Neutrophil (primary cell): Measurements from ENCODE around the gene SH3PXD2B.

Experiments used
- H3K27ac ChIP-seq: fragments of 200-600 bp; sonication (generic); 2 replicates; pipeline ENCODE4 v1.5.1; 2016; ENCODE audit warnings: mild to moderate bottlenecking, moderate library complexity
- H3K27me3 ChIP-seq: fragments of 200-600 bp; sonication (generic); 2 replicates; pipeline ENCODE4 v1.6.0; 2016; ENCODE audit warnings: mild to moderate bottlenecking
- H3K36me3 ChIP-seq: fragments of 200-600 bp; sonication (generic); 2 replicates; pipeline ENCODE4 v1.5.1; 2017
- H3K4me1 ChIP-seq, 2 experiments: fragments of 200-600 bp in 1 of 2; sonication (generic) in 1 of 2; 1 replicate in 1 of 2; 2 replicates in 1 of 2; pipeline versions ENCODE4 v1.5.1 to v1.6.1; 2013 to 2016; ENCODE audit warnings: low read depth in 1 of 2, low read length in 1 of 2, mild to moderate bottlenecking in 1 of 2, moderate library complexity in 1 of 2; ENCODE audit not compliant: control insufficient read depth in 1 of 2, insufficient read depth in 1 of 2
- H3K4me3 ChIP-seq, 2 experiments: fragments of 200-600 bp in 1 of 2; sonication (generic) in 1 of 2; 1 replicate in 1 of 2; 2 replicates in 1 of 2; pipeline ENCODE4 v1.5.1; 2013 to 2016; ENCODE audit warnings: low read depth in 1 of 2, low read length in 1 of 2, mild to moderate bottlenecking in 1 of 2, moderate library complexity in 1 of 2
- H3K9me3 ChIP-seq: fragments of 200-600 bp; sonication (generic); 2 replicates; pipeline ENCODE4 v1.5.1; 2016
- TF ChIP-seq, protein P1 (sequence below): fragments of 200-600 bp; sonication (generic); IDR thresholded peaks from 2 replicates; pipeline ENCODE4 v1.5.1; 2016; ENCODE audit warnings: antibody characterized with exemption

SH3PXD2B gene

DNA sequence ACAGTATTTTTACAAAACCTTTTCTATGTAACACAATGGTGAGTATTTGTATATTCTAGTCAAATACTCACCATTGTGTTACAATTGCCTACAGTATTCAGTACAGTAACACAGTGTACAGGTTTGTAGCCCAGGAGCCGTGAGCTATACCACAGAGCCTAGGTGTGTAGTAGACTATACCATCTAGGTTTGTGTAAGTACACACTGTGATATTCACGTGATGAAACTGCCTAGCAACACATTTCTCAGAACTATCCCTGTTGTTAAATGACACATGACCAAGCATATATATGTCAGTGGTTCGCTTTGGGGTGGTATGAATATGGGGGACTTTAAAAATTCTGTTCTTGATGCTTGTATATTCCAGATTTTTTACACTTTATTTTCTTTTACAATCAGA is 21.3 kb downstream of the SH3PXD2B start:
- Histone ChIP-seq H3K4me3 (no peak overlapping the region), H3K36me3 (no peaks in the 10 kb centered on the region), H3K4me1 (peaks cover 0 to 13% of the 10 kb centered on the region in 2 experiments), H3K27me3 (peaks cover 43% of the 10 kb centered on the region), H3K9me3 (no peaks in the 10 kb centered on the region), H3K27ac (no peak overlapping the region)
- TF ChIP-seq, protein P1, sequence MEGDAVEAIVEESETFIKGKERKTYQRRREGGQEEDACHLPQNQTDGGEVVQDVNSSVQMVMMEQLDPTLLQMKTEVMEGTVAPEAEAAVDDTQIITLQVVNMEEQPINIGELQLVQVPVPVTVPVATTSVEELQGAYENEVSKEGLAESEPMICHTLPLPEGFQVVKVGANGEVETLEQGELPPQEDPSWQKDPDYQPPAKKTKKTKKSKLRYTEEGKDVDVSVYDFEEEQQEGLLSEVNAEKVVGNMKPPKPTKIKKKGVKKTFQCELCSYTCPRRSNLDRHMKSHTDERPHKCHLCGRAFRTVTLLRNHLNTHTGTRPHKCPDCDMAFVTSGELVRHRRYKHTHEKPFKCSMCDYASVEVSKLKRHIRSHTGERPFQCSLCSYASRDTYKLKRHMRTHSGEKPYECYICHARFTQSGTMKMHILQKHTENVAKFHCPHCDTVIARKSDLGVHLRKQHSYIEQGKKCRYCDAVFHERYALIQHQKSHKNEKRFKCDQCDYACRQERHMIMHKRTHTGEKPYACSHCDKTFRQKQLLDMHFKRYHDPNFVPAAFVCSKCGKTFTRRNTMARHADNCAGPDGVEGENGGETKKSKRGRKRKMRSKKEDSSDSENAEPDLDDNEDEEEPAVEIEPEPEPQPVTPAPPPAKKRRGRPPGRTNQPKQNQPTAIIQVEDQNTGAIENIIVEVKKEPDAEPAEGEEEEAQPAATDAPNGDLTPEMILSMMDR, result no peak

DNA sequence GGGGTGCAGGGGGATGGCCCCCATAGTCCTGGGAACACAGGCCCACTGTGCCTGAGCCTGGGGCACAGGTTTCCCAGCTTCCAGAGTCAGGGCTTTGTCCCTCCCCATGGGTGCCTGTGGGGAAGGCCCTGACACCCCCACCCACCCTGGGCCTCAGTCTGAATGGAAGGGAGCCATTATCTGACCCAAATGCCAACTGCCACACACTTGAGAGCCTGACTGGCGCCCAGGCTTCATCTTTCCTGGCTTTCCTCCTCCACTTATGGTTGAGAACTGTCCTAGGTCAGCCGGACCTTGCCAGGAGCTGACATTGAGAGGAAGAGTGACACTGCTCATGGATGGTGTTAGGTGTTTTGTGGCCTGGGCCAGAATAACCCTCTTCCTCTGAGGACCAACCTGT is 24.0 kb downstream of the SH3PXD2B start:
- Histone ChIP-seq H3K27ac (no peak overlapping the region), H3K27me3 (peaks cover 65% of the 10 kb centered on the region), H3K4me1 (peaks cover 0 to 13% of the 10 kb centered on the region in 2 experiments), H3K36me3 (no peaks in the 10 kb centered on the region), H3K4me3 (no peak overlapping the region), H3K9me3 (no peaks in the 10 kb centered on the region)
- TF ChIP-seq, protein P1, result no peak

DNA sequence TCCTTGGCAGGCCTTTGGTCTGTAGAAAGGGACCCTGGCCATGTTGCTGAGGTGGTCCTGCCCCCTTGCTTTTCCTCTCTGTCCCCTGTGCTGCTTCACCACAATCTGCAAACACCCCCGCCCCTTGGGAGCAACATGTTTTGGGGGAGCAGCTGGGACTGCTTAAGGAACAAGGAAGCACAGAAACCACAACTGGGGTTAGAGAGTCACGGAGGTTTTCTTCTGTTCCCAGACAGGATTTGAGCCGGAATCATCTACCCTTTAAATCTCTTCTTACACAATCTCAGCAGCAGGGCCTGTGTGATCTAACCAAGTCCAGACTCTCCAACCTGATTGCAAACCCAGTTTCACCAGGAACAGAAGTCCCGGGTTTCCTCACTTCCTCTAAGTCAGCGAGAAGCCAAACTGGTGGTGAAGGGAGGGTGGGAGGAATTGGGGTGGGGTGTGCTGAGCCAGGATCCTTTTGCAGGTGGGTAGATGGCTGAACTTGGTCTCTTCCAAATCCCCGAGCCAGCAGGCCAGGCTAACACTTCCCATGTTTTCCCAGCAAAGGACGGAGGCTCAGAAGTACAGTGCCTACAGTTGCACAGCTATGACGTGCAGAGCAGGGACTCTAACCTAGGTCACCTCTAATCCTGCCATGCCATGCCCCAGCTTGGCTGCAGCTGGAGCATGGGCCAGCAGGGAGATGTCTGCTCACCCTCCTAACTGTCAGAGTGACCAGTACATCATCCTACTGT is 25.0 kb downstream of the SH3PXD2B start:
- no peak overlapping the region for H3K4me3 ChIP-seq
- no peaks in the 10 kb centered on the region for H3K36me3 ChIP-seq
- peaks cover 0 to 13% of the 10 kb centered on the region in 2 experiments for H3K4me1 ChIP-seq
- H3K27me3 ChIP-seq, result peaks cover 75% of the 10 kb centered on the region
- H3K9me3 ChIP-seq, result no peaks in the 10 kb centered on the region
- TF ChIP-seq, protein P1, result no peak
- no peak overlapping the region for H3K27ac ChIP-seq

DNA sequence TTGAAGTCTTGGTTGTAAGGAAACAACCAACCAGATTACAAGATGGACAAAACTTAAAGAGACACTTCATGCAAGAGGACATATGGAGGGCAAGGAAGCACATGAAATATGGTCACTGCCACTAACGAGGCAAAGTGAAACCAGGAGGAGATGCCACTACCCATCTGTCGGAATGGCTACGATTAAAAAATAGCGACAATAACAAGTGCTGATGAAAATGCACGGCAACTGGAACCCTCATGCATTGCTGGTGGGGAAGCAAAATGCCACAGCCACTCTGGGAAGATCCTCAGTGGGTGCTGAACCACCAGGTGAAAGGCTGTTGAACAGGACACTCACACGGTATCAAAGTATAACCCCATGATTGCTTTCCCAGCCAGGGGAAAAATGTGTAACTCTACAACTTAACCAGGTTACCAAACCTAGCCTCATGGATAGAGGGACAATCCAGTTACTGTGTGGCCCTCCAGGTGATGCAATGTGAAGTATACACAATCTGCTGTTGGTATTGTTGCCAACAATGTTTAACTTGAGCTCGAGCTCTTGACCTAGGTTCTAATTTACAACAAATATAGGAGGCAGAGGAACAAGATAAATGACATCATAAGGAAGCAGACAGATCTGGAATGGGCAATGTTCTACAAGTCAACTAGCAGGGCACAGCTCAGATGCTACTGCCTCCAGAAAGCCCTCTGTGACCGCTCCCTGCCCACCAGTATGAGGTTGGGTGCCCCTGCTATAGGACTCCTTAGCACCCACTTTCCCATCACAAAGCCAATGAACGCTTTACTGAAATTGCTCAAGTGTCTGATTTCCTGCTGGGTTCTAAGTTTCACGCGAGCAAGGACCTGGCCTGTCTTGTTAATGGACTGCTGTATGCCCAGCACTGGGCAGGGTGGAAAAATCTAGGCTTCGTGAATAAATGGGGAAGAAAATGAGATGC is 25.8 kb downstream of the SH3PXD2B start:
- Histone ChIP-seq H3K9me3 (no peaks in the 10 kb centered on the region), H3K4me3 (no peak overlapping the region), H3K4me1 (peaks cover 0 to 13% of the 10 kb centered on the region in 2 experiments), H3K36me3 (no peaks in the 10 kb centered on the region), H3K27me3 (peaks cover 77% of the 10 kb centered on the region), H3K27ac (no peak overlapping the region)
- TF ChIP-seq, protein P1, result no peak

DNA sequence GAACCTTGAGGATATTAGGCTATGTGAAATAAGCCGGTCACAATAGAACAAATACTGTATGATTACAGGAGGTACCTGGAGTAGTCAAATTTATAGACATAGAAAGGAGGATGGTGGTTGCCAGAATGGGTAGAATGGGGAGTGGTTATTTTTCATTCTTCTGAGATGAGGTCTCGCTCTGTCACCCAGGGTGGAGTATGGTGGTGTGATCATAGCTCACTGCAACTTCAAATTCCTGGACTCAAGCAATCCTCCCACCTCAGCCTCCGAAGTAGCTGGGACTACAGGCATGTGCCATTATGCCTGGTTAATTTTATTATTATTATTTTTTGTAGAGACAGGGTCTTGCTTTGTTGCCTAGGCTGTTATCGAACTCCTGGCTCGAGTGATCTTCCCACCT is 27.1 kb downstream of the SH3PXD2B start:
- Histone ChIP-seq H3K27me3 (peaks cover 73% of the 10 kb centered on the region), H3K9me3 (no peaks in the 10 kb centered on the region), H3K27ac (no peak overlapping the region), H3K4me3 (no peak overlapping the region), H3K4me1 (peaks cover 0 to 13% of the 10 kb centered on the region in 2 experiments), H3K36me3 (no peaks in the 10 kb centered on the region)
- TF ChIP-seq, protein P1, result no peak
